COR-L47 (cell line): ENCODE results near the gene CCDC142.
A peak's percentile ranks its signal among the peaks of the same experiment; 100 is the strongest.

ENCODE experiments used
- DNase-seq: peaks from one replicate; lab custom pipeline; 2025; lab: John Stamatoyannopoulos, UW

CCDC142 gene

DNA sequence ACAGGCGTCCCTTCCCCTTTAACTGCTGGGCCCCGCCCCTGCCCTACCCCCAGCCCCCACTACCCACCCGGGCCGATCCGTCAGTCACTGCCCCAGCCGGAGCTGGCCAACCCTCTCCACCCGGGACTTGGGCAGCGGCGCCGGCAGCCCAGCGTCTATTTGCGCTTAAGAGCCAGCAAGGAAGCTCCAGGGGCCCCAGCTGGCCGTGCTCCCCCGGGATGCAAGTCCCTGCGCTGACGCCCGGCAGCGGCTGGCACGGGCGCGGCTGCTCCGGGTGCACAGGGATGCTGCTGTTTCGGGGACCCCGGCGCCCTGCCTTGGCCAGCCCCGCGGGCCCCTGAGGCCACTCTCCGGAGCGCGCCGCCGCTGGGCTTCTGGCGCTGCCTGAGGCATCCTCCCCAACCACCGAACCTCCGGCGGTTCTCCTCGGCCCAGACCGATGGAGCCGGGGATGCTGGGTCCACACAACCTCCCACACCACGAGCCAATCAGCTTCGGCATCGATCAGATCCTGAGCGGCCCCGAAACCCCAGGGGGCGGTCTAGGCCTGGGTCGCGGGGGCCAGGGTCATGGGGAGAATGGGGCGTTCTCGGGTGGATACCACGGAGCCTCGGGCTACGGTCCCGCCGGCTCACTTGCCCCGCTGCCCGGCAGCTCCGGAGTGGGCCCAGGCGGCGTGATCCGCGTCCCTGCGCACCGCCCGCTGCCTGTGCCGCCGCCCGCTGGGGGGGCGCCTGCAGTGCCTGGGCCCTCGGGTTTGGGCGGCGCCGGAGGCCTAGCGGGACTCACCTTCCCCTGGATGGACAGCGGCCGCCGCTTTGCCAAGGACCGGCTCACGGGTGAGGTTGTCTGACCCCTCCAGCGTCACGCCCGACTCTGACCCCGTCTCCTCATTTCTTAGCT is 31.8 kb upstream of the CCDC142 start, which contains the start of gene TLX2:
TSS of gene TLX2 (plus strand) at position 83 of the 903 bp plus-strand sequence. CDS start at position 440, 357 bp downstream.
- DNase-seq: no peak

DNA sequence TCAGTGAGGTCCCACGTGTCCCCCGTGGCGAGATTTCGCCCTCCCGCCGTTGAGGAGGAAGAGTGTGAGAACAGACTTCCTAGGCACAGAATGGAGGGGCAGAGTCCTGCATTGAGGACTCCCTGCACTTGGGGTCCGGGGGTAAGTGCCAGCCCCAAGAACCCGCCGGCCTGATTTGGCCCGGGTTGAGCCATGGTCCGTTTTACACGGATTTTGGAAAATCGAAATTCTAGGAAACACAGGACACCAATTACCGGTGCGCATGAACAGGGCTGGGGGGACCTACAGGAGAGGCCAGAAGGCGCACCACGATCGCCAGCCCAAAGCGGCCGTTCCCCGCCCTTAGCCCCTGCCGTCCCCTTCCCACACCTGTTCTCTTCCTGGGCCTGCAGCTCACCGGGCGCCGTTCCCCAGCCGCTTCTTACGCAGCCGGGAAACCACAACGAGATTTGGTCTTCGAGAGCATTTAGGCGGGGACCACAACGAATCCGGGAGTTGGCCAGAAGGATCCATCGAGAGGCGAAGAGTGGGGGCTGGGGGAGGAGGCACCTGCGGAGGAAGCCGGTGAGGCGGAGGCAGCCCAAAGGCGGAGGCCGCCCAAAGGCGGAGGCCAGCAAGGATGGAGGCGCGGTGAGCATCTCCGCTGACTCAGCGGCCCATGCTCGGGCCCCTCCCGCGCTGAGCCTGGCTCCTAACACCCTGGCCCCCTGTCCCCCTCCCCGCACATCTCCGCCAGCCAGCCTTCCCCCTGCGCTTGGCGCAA is 31.0 kb upstream of the CCDC142 start:
- no peak for DNase-seq

- no peak for DNase-seq
Observed at GRCh38 chr2:74512744-74513604, 30.2 kb upstream of the CCDC142 start.

DNA sequence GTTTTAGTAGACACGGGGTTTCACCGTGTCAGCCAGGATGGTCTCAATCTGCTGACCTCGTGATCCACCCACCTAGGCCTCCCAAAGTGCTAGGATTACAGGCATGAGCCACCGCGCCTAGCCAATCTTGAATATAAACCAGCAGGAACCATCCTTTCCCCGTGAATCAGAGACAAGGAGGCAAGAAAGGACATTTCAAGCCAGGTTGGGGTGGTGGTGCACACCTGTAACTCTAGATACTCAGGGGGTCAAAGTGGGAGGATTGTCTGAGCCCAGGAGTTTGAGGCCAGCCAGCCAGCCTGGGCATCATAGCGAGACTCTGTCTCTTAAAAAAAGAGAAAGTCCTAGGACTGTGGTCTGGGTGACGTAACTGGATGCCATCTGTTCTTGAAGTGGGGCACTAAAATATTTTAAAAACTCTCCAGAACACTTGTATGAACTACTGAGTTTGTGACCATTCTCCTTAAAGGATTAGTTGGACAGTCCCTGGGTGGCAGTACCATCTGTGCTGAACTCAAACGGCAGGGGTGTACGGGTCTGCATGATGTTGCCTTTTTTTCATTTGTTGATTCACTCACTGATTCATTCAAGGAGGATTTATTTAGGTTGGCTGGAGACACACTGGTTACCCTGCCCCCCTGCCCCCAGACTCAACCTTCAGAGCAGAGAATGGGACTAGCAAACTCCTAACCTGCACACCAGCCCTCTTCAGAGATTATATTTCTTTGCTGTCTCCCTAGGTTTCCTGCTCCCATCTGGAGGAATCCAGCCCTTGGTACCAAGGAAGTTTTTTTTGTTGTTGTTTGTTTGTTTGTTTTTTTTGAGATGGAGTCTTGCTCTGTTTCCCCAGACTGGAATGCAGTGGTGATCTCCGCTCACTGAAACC is 28.5 kb upstream of the CCDC142 start:
- DNase-seq: no peak

GRCh38 chr2:74510272-74510671 is 27.5 kb upstream of the CCDC142 start:
- no peak for DNase-seq

- peak; percentile 33 for DNase-seq
Observed at GRCh38 chr2:74507926-74508520, 25.2 kb upstream of the CCDC142 start.

DNA sequence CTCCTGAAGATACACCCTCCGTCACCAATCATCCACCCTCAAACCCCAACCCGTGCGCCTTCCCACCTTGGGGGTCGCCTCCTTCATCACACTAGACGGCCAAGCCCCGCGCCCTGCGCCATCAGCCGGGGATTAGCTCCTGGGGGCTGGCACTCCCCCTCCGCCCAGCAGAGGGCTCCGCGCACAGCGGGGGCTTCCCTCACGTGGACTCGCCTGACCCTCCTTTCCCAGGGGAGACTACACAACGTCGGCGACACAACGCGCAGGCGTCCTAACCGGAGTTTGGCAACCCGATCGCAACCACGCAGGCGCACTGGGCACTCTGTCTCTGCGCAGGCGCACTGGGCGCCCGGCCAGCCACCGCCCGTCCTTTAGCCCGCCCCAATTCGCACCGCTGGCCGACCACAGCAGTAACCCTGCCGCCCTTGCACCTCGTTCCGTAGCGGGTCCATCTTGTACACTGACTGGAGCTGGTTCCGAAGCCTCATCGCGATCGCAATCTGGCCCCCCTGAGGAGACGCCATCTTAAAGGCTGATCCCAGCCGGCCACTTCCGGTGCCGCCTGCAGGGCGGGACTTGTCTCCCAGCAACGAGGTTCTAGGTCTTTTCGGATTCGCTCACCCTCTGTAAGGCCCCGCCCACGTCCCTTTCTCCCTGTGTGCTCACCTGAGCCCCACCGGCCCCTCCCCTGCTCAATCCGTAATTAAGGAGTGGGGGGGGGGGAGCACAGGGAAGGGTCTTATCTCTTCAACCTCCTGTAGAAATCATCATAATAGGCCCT is 24.5 kb upstream of the CCDC142 start, which contains the start of gene PCGF1:
TSS of gene PCGF1 (minus strand) at position 551 of the 781 bp plus-strand sequence. CDS start at position 524, 27 bp downstream.
- peak; percentile 99 for DNase-seq

DNA sequence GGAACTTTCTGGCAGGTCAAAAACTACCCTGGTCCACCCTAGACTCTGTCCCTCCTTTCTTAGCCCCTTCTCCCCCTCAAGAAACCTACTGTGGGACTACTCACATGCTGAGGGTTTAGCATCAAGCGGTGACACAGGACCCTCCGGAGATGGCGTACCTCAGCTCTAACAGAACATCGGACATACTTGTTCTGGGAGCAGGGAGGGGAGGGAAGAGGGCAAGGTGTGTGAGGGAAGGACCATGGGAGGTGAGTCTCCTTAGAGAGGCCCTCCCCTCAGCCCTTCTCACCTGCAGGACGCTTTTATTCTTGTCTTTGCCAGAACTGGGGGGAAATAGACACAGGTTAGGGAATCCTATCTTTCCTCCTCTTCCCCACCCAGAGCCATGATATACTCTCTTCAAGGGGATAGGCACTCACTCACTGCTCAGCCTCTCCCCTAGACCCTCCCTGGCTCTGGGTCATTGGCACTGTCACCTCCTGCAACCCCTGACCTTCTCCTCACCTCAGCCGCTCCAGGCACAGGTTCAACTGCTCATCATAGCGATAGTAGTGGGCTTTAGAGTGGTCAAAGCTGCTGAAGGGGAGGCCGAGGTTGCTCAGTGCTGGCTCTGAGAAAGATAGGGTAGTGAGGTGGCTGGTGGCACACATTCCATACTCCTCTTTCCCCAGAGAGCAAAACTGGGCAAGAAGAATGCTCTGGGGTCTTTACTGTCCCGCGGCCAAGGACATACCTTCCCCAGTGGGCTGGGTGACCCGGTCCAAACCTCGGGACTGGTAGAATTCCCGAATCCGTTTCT is 22.8 kb upstream of the CCDC142 start:
- DNase-seq: no peak

DNA sequence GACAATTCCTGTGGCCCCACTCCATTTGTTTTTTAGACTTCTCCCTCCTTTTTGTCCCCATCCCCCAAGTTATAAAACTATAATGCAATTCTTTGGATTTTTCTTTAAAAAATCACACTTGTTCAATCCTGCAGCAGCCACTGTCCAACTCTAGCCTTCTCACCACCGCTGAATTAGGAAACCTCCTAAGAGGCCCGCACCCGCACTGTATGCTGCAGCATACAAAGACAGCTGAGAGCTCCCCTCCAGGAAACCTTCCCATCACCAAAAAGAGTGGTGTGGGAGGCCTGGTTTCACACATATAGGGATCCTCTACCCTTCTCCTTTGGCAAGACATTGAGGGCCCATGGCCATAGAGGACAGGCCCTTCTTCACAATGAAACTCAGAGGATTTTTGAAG is 21.8 kb upstream of the CCDC142 start:
- DNase-seq: no peak

DNA sequence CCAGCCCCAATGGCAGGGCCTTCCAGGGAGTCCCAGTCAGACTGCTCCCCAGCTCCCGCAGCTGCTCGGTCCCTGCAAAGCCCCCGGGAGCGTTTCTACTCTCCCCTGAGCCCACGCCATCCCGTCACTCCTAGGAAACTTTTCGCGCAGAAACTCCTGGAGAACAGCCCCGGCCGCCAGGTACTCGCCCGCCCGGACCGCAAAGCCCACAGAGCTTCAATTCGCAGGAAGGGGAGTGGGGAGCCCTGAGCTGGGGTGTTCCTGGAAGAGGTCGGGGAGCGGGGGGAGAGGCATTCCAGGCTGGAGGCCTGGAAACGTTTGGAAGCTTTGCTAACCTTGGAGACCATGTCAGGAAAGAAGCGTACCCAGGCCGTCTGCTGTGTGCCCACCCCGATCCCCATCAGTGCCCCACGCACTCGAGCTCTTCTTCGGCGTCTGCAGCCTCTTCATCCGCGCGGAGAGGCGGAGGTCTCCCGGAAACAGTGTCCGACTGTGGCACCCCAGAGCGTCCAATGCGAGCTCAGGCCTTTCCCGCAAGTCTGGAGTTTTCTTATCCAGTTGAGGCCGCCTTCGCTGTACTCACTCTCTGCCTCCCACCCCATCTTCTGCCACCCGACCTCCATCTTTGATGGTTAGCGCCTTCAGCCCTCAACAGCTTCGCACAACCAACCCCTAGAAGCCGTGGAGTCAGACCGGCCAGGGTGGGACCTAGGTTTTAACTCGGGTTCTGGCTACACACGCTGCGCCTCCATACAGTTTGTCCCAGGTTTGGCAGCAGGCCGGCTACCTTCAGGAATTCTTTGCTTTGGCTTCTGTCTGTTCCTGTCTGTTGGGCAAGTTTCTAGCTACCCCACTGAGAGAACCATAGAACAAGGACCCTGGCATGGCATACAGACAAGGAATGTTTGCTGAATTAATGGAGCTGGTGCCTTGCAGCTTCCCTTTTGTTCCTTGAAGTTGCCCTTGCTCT is 21.0 kb upstream of the CCDC142 start:
- DNase-seq: no peak

GRCh38 chr2:74502720-74503505 is 20.1 kb upstream of the CCDC142 start:
- no peak for DNase-seq

DNA sequence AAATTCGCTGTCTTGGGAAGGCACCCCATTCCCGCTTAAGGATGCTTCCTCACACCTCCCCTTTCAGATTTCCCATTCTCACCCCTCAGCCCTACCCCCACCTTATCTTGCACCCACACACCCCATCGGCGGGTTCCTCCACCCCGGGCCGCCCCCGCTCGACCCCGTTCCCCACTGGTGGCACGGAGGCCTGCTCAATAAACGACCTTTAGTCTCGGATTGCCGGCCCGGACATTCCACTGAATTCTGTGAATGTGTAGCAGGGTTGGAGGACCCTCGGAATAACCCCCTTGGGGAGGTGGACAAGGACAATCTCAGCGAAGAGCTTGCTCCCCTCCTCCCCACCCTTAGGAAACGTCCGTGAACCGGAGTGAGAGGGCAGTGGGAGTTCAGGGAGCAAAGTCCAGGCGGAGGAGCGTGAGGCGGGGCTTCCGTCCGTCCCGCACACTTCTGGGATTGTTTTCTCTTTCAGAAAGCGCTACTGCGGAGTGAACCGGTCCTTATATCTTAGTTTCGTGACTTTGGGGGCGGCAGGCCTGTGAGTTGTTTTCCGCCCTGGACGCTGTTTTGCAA is 19.4 kb upstream of the CCDC142 start:
- no peak for DNase-seq

DNA sequence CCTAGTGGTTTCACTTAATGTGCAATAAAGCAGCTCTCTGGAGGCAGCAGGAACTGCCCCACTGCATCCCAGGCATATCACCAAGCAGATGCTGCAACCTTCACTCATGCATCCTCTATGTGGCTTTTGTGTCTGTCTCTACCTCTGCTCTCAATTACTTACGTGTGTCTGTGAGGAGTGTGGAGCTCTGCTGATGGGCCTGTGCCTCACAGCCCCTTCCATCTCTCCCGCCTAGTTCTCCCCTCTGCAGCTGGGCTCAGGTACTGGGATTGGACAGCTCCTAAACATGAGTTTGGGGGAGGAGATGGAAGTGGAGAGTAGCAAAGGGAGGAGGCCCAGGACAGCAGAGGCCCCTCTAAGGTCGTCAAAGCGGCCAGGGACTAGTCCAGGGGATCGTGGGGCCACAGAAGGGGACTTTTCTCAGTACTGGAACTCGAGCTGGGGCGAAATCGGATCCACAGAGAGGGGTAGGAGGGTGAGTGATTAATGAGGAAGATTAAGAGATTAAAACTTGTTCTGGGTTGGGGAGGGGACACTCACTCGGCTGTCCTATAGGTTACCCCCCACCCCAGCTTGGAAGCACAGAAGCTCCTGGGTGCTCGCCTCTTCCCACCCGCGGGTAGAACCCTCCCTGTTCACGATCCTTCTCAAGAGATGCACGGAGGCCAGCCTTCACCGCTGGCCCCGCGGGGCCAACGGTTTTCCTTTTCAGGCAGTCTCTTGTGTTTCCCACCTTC is 18.7 kb upstream of the CCDC142 start:
- DNase-seq: no peak

- DNase-seq: no peak
Observed at GRCh38 chr2:74500578-74500946, 17.8 kb upstream of the CCDC142 start.

- DNase-seq: no peak
Observed at GRCh38 chr2:74499940-74500577, 17.3 kb upstream of the CCDC142 start.
